ENCODE measurements around the gene ZFAND3.

ZFAND3 gene

DNA sequence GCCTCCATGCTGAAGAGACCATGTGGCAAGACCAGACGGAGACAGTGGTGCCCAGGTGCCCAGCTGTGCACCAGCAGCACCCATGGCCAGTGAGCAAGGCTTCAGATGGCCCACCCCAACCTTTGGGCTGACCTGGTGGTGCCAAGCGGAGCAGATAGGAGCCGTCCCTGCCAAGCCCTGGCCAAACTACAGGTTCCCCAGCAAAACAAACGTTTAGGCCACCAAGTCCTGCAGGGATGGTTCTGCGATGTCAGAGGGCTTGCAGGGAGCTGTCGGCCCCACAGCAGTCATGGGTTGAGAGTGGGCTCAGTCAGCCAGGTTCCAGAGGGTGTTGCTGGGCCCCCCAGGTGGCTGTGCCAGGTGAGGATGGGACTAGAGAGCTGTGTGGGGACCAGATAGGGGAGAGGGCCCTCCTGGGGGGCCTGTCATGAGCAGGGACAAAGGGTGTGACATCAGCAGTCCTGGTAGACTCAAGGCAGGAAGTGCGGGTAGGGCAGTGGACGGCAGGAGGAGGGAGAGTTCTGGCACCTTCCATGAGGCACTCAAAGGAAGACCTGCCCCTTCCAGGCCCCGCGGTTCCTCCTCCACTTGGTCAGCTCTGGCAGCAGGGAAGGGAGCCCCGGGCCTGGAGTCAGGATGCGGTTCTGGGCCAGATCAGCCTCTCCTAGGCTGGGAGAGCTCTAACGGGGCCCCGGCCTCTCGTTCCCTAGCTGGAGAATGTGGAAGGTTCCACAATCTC, 342.4 kb downstream of the ZFAND3 start:
- in situ Hi-C loops (cut with HindIII; ENCODE audit: low sequenced_read_pairs) = no loop called here

DNA sequence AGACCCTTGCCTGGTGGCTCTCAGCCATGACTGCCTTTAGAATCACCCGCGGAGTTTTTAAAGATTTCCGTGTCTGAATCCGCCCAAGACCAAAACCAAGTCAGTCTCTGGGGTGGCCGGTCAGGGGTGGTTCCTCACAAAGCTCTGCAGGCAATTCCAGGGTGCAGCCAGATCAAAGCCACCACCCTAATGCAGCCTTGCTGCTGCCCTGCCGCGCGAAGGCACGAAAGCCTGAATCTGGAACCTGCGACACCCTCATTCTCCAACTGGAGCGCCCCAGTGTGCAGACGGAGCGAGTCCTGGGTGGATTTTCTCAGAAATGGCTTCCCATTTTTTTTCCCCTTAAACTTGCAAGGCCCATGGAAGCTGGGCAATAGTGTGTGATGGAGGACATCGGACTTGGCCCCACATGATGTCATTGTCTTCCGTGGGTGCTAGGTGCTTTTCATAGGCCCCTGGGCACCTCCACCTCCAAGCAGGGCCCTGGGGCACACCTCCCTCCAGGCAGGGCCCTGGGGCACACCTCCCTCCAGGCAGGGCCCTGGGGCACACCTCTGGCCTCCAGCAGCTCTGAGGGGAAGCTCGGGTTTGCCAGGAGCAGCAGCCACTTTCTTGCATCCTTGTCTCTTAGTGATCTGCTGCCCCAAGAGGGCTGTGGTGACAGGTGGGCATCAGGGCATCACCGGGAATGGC, 343.1 kb downstream of the ZFAND3 start:
- in situ Hi-C loops (cut with HindIII; ENCODE audit: low sequenced_read_pairs) = no loop called here

DNA sequence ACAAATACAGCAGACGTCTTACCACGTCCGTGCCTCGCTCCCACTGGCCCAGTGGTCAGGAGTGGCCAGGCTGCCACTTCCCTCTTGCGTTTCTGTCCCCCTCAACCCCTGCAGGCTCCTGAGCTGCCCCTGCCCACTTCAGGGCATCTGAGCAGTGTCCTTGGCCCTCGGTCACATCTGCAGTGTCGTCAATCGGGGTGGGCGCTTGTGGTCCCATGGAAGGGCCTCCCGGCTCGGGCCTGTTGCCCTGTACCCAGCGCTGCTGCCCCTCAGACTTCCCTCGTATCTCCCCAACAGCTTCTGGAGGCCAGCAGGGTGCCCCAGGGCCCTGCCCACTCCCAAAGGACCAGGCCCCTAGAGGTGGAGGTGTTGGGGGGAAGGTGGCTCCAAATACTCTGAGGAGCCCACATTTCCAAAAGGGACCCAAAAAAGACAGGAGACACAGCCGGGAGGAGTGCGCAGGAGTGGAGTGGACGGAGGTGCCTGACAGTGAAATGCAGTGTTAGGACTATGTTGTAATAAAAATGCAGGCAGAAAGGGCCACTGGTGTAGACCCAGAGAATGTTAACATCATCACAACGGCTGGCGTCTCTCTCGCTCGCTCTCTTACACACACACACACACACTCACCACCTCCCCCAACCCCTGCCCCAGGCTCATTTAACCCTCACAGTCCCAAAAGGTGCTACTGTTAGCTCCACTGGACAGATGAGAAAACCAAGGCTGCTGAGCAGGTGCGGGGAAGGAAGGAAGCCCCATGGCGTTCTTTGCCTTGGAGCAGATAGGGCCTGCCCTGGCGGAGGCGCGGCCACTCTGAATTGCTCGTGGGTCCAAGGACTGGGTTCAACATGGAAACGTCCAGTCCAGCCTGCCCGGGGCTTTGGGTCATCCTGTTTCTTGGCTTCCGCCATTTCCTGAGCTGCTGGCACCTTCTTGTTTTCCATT, 343.9 kb downstream of the ZFAND3 start:
- in situ Hi-C loops (cut with HindIII; ENCODE audit: low sequenced_read_pairs) = no loop called here

DNA sequence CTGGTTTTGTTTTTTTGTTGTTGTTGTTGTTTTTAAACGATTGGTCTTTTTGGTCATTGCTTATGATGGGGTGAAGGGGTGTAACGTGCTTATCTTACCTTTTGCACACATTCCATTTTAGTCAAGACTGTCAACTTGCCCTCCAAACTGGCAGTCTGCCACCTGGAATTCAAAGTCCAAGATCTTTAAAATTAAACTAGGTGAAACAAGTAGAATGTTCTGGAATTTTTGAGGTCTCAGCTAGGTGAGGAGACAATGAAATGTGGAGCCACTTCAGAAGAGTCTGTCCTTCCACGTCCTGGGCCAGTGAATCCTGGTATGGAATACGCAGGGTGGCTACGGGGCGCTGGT, 344.6 kb downstream of the ZFAND3 start:
- in situ Hi-C loops (cut with HindIII; ENCODE audit: low sequenced_read_pairs) = no loop called here

DNA sequence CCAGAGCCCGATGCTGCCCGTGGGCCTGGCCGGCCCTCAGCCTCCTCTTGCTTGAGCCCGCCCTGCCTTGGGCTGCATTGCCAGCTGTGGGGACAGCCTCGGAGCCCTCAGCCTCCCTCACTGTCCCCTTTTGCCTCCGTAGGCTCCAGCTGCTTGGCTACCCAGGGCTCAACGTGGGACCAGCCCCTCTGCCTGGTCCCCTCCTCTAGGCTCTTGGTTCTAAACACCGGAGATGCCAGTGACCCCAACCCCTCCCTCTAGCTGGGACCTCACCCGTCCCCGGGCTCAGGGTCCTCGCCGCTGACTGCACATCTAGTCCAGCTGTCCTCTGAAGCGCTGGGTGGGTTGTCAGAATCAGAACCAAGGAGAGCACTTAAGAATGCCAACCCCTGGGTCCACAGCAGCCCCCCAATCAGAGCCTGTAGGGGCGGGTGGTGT, 345.2 kb downstream of the ZFAND3 start:
- in situ Hi-C loops (cut with HindIII; ENCODE audit: low sequenced_read_pairs) = no loop called here

DNA sequence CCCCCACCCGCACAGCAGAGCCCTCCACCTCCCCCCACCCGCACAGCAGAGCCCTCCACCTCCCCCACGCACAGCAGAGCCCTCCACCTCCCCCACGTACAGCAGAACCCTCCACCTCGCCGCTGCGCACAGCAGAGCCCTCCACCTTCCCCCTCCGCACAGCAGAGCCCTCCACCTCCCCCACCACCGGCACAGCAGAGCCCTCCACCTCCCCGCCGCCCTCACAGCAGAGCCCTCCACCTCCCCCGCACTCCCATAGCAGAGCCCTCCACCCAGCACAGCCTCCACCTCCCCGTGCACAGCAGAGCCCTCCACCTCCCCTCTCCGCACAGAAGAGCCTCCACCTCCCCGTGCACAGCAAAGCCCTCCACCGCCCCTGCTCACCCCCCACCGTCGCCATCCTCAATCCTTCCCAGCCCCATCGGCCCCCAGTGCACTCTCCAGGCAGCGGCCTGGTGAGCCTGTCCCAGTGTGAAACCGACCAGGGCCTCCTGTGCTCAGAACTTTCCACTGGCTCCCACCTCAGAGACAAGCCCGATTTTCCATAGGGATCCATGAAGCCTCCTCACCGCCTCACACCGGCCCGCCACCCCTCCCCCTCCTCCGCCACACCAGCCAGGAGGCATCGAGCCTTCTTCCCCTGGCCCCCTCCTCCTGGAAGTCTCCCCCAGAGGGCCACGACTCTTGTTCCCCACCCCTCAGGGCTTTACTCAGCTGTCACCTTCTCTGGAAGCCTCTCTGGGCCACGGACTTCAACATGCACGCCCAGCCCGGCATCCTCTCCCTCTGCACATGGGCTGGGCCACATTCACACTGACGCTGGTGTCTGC, 347.1 kb downstream of the ZFAND3 start:
- in situ Hi-C loops (cut with HindIII; ENCODE audit: low sequenced_read_pairs) = no loop called here

DNA sequence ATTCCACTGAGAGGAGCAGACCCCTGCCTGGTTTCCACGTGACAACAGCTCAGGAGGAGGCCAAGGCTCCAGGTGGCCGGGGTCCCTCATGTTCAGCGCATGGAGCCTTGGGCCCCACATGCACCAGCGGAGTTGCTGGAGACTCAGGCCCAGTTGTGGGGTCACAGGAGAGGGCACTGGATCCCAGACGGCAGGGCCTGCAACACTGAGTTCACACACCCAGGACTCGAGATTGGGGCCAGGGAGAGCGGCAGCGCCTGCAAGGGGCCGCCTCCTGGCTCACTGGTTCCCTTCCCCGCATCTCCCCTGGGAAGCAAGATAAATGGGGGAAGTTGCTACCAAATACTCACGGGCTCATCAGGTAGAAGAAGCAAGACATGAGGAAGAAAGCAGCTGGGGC, 348.1 kb downstream of the ZFAND3 start:
- in situ Hi-C loops (cut with HindIII; ENCODE audit: low sequenced_read_pairs) = no loop called here

DNA sequence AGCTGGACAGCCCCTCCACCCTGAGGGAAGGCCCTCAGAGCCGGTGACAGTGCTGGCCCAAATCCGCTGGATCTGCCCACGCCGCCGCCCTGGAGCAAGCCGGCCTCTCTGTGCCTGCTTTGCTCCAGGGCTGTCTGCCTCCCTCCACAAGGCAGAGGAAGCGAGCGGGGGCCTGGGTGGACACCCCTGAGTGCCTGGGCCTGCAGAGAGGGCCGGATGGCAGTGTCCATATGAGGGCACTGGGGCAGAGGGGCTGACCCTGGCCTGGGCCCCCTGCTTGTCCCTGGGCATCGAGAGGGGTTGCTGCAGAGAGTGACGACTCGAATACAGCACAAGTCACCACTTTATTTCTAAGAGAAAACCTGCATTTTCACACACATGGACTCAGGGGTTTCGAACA, 348.6 kb downstream of the ZFAND3 start:
- in situ Hi-C loops (cut with HindIII; ENCODE audit: low sequenced_read_pairs) = no loop called here

DNA sequence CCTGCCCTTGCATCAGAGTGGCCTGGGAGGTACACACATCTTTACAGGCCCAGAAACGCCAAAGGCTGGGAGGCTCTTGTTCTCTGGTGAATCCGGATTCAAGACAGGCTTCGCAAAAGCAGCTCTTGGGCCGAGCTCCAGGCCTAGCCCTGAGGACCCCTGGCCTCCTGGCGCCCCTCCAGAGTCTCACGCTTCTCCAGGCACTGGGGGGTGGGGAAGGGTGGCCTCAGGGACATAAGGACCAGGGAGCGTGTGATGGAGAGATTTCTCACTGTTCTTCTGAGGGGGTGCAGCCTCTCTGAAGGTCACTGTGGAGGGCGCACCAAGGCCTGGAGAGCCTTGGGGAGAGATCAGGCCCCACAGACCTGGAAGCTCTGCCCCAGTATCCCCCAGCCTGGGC, 349.2 kb downstream of the ZFAND3 start:
- in situ Hi-C loops (cut with HindIII; ENCODE audit: low sequenced_read_pairs) = no loop called here

DNA sequence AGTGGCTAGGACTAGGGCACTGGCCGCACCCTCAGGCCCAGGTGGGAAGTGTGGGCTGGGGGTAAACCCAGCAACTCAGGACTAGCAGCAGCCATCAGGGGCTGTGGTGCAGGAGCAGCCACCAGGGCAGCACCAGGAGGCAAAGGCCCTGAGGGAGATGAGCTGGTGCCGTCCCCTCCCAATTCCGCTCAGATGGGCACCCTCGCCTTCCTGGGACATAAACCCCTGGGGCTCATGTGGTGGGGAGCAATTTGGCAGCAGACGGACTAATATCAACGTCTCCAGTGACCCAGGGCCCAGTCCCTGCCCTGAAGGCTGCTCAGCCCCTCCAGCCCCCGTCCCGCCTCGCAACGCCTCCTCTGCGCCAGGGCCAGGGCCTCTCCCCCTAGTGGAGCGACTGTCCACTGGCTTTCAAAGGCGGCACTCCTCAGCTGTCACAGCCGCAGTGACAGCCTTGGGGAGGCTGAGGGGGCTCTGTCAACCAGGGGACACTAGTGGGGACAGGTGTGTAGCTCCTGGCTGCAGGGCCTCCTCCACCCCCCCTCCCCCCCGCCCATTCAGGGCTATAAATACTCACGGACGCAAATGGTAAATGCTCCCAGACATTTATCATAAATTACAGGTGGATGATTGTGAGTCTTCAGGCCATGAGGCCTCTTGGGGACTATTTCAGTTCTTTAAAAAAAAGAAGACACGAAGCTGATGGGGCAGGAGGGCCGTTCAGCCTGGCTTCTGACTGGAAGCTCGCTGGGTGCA, 349.9 kb downstream of the ZFAND3 start:
- in situ Hi-C loops (cut with HindIII; ENCODE audit: low sequenced_read_pairs) = no loop called here

DNA sequence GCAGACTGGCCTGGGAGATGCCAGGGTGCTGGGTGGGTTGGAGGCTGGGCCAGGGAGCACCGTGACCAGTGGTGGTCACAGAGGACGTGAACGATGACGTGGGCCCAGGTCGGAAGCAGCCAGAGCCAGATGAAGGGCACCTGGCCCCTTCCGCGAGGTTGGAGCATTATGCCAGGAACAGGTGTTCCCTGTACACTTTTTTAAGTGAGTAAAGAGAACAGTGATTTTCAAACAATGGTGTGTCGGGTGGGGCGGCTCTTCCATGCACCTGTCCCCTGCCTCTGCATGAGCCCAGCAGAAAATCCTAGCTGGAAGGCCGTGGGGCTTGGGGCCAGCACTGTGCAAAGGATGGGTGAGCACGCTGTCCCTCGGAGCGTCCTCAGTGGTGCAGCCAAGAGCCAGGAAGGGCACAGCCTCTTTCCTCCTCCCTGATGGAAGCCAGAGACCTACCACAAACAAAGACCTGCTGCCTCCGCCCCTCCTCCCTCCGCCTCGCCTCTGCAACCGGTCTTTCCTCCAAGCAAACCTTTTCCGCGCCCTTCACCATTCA, 350.5 kb downstream of the ZFAND3 start:
- in situ Hi-C loops (cut with HindIII; ENCODE audit: low sequenced_read_pairs) = loop anchor here (10.0 kb wide), 1 partner anchor 105 kb away; no protein-coding TSS in a partner anchor

DNA sequence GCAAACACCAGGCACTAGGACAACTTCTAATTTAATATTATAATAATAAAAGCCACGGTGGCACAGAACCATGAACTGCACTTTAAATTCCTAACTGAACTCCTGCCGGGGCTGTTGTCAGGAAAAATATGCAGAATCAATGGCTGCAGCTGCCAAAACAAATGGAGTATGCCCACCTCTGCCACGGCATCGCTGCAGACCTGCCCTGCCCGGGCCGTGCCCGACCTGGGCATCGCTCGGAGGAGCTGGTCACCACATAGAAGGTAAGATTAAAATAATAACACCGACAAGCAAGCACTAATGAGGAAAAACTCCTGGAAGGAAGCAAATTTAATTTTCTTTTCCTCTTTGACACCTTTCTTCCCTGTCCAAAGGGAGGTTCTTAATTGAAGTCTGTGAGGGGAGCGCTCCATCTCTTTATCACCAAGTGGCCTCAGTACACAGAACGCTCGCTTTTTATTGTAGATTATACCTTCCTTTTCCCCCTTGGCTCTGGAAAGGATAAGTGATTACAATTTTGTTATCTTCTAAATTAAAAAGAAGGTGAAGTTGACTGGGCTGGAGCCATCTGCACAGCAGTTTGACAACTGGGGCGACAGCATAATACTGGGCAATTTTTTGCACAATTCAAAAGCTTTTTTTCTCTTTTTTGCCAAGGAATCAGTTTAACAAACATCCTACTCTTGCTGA, 351.3 kb downstream of the ZFAND3 start:
- in situ Hi-C loops (cut with HindIII; ENCODE audit: low sequenced_read_pairs) = loop anchor here (10.0 kb wide), 1 partner anchor 104 kb away; no protein-coding TSS in a partner anchor

DNA sequence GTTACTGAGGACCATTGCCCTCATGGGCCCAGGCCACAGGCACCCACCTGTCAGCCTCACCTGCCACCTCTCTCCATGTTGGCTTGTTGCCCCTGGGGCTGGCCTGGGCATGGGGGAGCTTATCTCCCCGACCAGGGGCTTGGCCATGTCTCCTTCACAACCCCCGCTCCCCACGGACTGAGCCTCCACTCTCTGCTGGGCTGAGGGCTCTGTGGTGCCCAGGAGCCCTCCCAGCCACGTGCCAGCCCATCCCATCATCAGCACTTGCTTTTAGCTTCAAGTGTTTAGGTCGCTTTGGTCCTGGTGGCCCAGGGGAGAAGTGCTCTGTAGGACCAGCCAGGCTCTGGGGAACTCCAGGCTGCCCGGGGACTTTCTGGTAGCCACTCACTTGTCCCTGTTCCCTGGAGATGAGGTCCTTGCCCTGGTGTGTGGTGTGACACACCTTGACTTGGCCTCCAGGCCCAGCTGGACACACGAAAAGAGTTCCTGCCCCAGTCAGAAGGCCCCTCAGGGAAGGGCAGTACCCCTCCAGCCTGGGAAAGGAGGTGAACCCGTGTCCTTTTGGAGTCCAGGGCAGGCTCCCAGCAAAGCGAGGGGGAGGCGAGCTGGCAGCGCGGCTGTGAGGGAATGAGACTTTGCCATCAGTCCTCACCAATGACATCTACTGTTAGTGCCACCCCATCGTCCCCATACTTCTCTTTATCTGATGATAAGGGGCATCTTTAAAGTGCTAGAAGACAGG, 352.6 kb downstream of the ZFAND3 start:
- in situ Hi-C loops (cut with HindIII; ENCODE audit: low sequenced_read_pairs) = loop anchor here (10.0 kb wide), 1 partner anchor 103 kb away; no protein-coding TSS in a partner anchor

DNA sequence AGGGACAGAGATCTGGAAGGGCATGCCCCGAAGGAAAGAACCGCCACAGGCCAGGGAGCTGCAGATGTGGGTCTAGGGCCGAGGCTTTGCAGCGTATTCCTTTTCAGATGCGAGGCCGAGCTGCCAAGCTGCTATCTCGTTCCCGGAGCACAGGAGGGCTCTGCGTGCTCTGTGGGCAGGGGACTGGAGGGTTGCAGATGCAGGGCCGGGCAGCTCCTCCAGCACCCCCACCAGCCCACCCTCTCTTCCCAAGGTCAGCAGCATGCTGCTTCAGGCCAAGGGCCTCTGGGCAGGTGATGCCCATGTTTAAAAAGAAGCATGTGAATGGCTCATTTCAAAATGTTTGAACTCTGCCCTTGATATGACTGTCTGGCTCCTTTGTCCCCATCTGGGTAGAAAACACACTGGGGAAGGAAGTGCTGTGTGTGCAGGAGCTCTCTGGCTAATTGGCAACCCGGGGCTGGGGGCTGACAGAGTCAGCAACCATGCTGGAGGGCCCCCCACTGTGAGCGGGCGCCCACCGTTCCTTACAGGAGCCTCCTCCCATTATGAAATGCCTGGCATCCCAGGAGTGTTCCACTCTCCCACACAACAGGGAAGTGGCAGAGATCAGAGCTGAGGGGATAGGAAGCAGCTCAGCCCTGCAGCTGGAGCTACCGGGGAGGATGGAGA, 353.3 kb downstream of the ZFAND3 start:
- in situ Hi-C loops (cut with HindIII; ENCODE audit: low sequenced_read_pairs) = loop anchor here (10.0 kb wide), 1 partner anchor 102 kb away; no protein-coding TSS in a partner anchor

DNA sequence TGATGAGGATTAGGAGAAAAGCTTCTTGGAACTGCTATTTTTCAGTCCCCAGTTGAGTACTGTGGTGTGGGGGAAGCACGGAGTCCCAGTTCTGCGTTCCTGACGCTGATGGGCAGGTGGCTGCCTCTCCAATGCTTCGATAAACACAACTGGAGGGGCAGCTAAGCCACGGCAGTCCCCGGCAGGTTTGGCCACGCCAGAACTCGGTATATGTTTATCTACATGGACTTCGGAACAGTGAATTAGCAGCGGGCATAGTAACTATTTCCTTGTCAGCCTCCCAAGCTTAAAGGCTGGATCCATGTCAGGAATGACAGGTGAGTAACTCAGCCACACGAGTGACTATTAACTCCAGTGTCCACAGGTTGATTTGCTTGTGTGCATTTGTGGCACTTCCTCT, 354.4 kb downstream of the ZFAND3 start:
- in situ Hi-C loops (cut with HindIII; ENCODE audit: low sequenced_read_pairs) = loop anchor here (10.0 kb wide), 1 partner anchor 101 kb away; no protein-coding TSS in a partner anchor

DNA sequence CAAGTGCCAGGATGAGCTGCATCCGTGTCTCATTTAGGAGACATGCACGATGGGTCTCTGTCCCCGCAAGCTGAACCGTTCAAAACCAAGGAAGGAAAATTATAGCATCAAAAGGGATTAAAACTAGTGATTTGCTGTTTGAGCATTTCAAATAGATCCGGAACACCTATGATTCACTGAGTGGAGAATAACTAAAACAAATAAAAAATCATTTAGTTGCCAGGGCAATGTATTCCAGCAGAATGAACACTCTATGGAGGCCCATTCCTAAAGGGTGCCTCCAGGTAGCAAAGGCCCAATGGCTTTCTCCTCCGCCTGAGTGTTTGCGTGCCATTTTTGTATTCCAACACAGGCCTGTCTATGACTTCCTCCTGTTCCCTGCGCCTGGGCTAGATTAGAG, 354.8 kb downstream of the ZFAND3 start:
- in situ Hi-C loops (cut with HindIII; ENCODE audit: low sequenced_read_pairs) = loop anchor here (10.0 kb wide), 1 partner anchor 100 kb away; no protein-coding TSS in a partner anchor

DNA sequence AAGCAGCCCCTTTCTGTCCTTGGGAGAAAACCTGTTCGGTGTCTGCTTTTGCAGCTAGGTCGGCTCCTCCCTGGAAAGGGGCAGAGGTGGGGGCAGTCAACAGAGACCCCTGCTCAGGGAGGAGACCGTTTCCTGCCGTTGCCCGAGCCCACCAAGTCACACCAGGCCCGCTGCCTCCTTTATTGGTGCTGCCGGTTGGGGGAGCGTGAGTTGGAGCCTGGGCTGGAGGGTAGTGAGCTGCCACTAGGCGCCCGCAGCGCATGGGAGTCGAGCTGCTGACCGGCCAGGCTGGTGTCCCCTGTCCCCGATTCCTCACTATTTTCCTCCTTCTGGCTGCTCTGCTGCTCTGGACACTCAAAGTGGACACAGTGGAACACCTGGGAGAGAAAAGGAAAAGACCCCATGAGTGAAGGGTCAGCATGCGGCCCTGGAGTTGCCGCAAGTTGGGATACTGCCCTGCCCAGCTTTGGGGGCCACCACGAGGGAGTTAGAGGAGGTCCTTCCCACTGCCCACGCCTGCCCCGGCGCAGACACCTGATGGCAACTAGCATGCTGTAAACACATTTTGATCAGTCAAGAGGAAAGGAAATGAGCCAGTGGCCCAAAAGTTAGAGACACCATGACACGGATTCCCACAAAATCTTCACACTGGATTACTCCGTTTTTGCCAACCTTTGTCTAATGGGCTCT, 355.4 kb downstream of the ZFAND3 start:
- in situ Hi-C loops (cut with HindIII; ENCODE audit: low sequenced_read_pairs) = loop anchor here (10.0 kb wide), 1 partner anchor 100 kb away; no protein-coding TSS in a partner anchor
